ENCODE data around the gene SNX3. TPM values are rescaled to one million over a fixed set of nuclear protein-coding genes. Genes with fewer than 3 reads are reported as not detected.

The SNX3 gene
- total RNA-seq, 1 experiment from 2014 or later = 80.7 TPM

DNA sequence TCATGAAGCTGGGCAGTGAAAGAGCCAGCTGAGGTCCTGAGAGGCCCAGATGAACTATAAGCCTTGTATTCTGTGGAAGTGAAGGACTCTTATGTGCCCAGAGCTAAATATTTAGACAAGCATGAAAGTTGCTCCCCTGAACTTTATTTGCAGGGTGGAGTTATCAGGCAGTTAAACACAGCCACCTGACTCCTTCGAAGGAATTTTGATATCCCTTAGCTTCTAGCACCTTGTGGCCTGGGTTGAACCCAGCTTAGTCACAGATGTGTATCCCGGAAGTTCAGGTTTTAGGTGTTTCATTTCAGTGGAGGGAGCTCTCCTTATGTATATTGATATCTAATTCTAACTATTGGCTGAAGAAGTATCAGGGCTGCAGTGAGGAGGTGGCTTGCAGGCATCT, 74.6 kb downstream of the SNX3 start:
- peaks cover 2% of the 10 kb centered on the region; the same call in 1 of the 2 replicates for H3K27me3 ChIP-seq (ENCODE audit: insufficient read depth, low read length)
- H2BK5ac ChIP-seq (ENCODE audit: insufficient read length, low read length) = no peak overlapping the region
- TF ChIP-seq, protein P1, sequence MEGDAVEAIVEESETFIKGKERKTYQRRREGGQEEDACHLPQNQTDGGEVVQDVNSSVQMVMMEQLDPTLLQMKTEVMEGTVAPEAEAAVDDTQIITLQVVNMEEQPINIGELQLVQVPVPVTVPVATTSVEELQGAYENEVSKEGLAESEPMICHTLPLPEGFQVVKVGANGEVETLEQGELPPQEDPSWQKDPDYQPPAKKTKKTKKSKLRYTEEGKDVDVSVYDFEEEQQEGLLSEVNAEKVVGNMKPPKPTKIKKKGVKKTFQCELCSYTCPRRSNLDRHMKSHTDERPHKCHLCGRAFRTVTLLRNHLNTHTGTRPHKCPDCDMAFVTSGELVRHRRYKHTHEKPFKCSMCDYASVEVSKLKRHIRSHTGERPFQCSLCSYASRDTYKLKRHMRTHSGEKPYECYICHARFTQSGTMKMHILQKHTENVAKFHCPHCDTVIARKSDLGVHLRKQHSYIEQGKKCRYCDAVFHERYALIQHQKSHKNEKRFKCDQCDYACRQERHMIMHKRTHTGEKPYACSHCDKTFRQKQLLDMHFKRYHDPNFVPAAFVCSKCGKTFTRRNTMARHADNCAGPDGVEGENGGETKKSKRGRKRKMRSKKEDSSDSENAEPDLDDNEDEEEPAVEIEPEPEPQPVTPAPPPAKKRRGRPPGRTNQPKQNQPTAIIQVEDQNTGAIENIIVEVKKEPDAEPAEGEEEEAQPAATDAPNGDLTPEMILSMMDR (conservative IDR thresholded peaks at IDR 0.05) = no peak
- H2BK120ac ChIP-seq (ENCODE audit: low read depth, low read length, poor library complexity, severe bottlenecking) = no peak overlapping the region
- no CpG with 5 or more reads among the region's 2 CpGs for WGBS (ENCODE audit: extremely low coverage, insufficient read length, low lambda C conversion rate)
- no peaks in the 10 kb centered on the region for H3K79me2 ChIP-seq (ENCODE audit: insufficient read depth, low read length)
- no peak overlapping the region for H3K27ac ChIP-seq (ENCODE audit: insufficient read length, low read depth, low read length)
- no peak overlapping the region for H3T11ph ChIP-seq (ENCODE audit: low read length)
- no peaks in the 10 kb centered on the region for H3K4me1 ChIP-seq (ENCODE audit: insufficient read depth, low read length)
- no peaks in the 10 kb centered on the region for H3K23me2 ChIP-seq (ENCODE audit: insufficient read length, low read depth, low read length, poor library complexity, severe bottlenecking)
- H3K9me3 Mint-ChIP-seq = no peaks in the 10 kb centered on the region; a peak in 2 of 5 replicates
- H3K9me3 ChIP-seq (ENCODE audit: control insufficient read depth, low read depth, low read length) = no peaks in the 10 kb centered on the region
- no peak overlapping the region for H2AK5ac ChIP-seq (ENCODE audit: insufficient read length, low read length)
- no peak overlapping the region for H4K5ac ChIP-seq (ENCODE audit: insufficient read length, low read depth, low read length)
- H3K27me3 Mint-ChIP-seq (ENCODE audit: low read depth) = peaks cover 54% of the 10 kb centered on the region
- H3K14ac ChIP-seq (ENCODE audit: insufficient read depth, low read length) = no peak overlapping the region
- no peak overlapping the region for H2BK12ac ChIP-seq (ENCODE audit: insufficient read length, low read depth, low read length)
- no peak overlapping the region for H3K56ac ChIP-seq (ENCODE audit: insufficient read length, low read depth, low read length)
- H3K79me1 ChIP-seq (ENCODE audit: insufficient read depth, low read depth, low read length, poor library complexity, severe bottlenecking) = no peaks in the 10 kb centered on the region
- H3K4me3 Mint-ChIP-seq = no peak overlapping the region
- H3K4ac ChIP-seq (ENCODE audit: low read depth, low read length) = no peak overlapping the region
- no peak for DNase-seq
- no peak overlapping the region for H2BK20ac ChIP-seq (ENCODE audit: low read depth, low read length, poor library complexity, severe bottlenecking)
- no peak overlapping the region for H3K23ac ChIP-seq (ENCODE audit: insufficient read length, low read depth, low read length)
- H4K91ac ChIP-seq (ENCODE audit: insufficient read length, low read depth, low read length) = no peak overlapping the region
- H3K18ac ChIP-seq (ENCODE audit: insufficient read length, low read depth, low read length) = no peak overlapping the region
- no peaks in the 10 kb centered on the region for H4K20me1 ChIP-seq (ENCODE audit: control insufficient read depth, insufficient read depth, insufficient read length)
- no peak overlapping the region for H2BK15ac ChIP-seq (ENCODE audit: low read depth, low read length)
- H2AFZ ChIP-seq (ENCODE audit: low read length) = no peak overlapping the region
- H3K9ac ChIP-seq (ENCODE audit: extremely low read depth, insufficient read length, low read length) = no peak overlapping the region
- H3K36me3 Mint-ChIP-seq (ENCODE audit: insufficient read depth in 1 of 3, low read depth in 3 of 3) = no peaks in the 10 kb centered on the region
- H3K4me2 ChIP-seq (ENCODE audit: insufficient read depth, insufficient read length, low read length) = no peak overlapping the region
- no peaks in the 10 kb centered on the region for H3K4me1 Mint-ChIP-seq
- no peak overlapping the region for H4K8ac ChIP-seq (replicated peaks; ENCODE audit: insufficient read length, low read depth, low read length)
- H3K27ac Mint-ChIP-seq = no peak overlapping the region

Measured in H9 (cell line).